ENCODE results near the gene UBA1.
A peak's percentile ranks its signal among the peaks of the same experiment; 100 is the strongest.

The UBA1 gene

DNA sequence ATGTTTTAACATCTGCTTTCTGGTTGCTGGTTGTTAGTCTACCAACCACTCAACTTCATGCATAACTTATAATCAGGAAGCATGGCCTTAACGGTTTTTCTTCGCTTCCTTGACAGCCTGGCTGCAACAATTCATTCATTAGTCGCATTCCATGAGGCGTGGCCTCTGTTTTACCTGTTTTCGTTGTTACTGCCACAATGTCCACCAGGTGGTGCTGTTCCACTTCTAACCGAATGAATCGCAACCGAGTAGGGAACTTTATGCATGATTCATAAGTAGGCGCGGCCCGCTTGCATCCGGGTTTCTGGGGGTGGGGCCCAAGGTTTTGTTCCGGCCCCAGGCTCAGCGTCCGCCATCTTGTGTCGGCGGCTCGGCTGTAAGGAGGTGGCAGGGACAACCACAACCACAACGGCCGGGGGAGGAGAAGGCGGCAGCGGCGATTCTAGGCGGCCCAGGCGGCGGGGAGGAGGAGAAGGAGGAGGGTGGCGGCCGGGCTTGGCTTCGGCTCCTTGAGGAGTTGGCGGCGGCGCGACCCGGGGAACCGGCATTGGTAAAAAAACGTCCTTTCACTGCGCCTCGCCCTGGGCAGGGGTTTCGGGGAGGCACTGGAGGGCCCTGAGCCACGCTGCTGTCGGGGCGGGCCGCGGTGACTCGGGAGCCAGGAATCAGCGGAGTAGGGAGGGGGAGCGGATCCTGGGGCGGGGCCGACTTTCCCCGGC, at the start of gene UBA1:
Gene UBA1, plus strand, starts transcription at position 355 of the 719 bp plus-strand sequence. CDS start 4,974 bp downstream, outside the sequence.
- DNase-seq: peak; percentile 85

DNA sequence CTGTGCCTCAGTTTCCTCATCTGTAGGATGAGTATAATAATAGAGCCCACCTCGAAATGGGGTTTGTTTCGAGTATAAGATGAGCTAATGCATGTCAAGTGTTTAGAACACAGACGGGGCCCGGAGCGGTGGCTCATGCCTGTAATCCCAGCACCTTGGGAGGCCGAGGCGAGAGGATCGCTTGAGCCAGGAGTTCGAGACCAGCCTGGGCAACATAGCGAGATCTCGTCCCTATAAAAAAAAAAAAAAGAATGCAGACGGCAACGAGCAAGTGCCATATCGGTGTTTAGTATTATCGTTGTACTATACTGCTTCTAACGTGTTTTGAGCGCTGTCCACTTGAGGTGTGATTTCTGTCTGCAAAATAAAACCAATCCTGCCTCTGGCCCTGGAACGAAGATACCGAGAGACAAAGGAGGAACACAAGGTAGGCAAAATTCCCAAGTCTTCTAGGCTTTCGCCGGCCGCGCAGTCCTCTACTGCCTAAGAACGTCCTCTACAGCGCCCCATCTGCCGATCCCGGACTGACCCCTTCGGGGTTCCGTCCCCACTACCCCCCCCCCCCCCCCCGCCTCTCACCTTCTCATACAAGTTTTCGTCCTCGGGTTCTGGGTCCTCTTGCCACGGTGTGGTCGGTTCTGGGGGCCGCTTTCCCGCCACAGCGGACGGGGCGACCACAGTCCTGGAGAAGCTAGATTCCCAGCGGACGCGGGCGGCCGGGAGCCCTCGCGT, 49.6 kb upstream of the UBA1 start:
- DNase-seq: no peak

- DNase-seq: peak; percentile 84
These were observed 48.8 kb upstream of the UBA1 start, which contains the start of the genes NDUFB11 and RBM10 for GRCh38 chrX:47144626-47145394. NDUFB11 (minus strand) TSS chrX:47144702; CDS start chrX:47144679, 23 bp downstream. RBM10 (plus strand) TSS chrX:47145221; CDS start chrX:47147482, 2,261 bp downstream.

DNA sequence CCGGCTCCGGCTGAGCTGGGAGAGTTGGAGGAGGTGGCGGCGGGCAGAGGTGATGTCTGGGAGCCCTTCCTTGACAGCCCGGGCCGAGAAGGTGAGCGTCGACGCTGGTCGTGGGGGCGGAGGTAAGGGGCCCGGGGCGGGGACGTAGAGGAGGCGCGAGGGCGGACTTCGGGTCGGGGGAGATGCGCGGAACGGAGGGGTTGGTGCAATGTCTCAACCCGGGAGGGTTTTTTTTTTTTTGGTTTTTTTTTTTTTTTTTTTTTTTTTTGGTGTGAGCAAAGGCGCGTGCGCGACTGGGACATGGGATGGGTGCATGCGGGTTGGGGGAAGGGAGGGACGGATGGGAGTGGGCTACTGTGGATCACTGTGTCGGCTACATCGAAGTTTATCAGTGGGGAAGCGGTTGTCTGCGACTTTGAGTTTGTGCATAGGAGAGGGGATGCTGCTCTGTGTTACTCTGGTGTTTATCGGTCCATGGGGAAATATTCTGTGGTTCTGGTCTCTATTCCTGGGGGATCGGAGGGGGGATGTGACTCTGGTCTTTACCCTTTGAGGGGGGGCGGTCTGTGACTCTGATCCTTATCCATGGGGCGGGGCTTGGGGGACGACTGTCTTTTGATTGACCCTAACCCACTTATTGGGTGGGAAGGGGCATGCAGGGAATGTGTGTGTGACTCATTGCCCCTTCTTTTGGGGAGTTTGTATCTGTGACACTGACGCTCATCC, 48.1 kb upstream of the UBA1 start:
- DNase-seq: no peak

- no peak for DNase-seq
These were observed 47.3 kb upstream of the UBA1 start for GRCh38 chrX:47146121-47146935.

- DNase-seq: no peak
These were observed 46.4 kb upstream of the UBA1 start for GRCh38 chrX:47146936-47147859.

DNA sequence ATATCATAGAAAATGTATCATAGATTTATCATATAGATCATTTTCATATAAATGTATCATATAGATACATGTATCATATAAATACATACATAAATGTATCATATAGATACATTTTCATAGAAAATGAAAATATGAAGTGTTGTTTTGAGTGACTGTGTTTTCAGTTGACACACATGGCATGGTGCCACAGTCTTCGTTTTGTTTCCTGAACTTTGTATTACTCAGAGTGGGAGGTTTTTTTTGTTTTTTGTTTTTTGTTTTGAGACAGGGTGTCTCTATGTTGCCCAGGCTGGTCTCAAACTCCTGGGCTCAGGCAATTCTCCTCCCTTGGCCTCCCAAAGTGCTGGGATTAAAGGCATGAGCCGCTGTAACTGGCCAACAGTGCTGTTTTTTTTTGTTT, 44.7 kb upstream of the UBA1 start:
- peak; percentile 14 for DNase-seq

GRCh38 chrX:47151435-47151834, 42.2 kb upstream of the UBA1 start:
- DNase-seq: no peak

DNA sequence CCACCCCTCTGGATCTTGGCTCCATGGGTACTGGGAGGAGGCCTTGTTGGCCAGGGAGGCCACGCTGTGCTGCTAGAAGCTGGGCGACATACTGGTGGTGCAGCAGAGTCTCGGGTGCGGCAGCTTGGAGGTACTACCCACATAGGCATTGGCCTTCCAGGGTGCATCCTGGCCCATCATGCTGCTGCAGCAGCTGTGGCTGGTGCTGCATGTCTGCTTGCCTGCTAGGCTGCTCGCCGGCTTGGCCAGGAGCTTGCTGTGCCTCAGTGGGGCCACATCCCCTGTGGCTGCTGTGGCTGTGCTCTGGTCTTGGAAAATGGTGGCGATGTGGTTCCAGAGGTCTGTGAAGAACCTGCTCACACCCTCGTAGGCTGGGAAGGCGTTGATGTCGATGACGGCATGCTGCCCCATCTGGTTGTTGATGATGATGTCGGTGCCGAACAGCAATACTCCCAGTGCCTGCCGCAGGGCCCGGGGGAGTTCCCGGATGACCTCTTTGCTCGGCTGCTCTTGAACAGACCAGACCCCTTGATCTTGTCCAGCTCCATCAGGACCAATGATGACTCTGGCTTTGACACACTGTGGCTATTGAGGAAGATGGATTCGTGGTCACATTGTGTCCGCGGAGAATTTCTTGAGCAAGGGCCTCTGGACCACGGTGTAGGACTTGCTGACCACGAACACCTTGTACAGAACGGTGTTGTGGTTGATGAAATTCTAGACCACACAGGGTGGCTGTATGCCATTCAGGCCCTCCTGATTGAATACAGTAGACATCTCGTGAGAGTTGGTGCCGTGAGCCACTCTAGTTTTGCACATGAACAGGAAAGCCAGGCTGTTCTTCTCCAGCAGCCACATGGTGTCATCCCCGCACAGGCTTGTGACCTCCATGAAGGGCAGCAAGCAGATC, 36.8 kb upstream of the UBA1 start:
- DNase-seq: no peak

- no peak for DNase-seq
These were observed 35.5 kb upstream of the UBA1 start for GRCh38 chrX:47158131-47158530.

DNA sequence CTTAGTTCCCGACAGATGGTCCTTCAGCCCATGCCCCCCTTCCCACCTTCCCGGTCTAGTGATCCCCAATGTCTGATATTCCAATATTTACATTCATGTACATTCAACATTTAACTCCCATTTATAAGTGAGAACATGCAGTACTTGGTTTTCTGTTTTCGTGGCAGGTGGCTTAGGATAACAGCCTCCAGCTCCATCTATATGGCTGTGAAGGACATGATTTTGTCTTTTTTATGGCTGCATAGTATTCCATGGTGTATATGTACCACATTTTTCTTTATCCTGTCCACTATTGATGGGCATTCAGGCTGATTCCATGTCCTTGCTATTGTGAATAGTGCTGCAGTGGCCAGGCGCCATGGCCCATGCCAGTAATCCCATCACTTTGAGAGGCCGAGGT, 34.8 kb upstream of the UBA1 start:
- DNase-seq: no peak

DNA sequence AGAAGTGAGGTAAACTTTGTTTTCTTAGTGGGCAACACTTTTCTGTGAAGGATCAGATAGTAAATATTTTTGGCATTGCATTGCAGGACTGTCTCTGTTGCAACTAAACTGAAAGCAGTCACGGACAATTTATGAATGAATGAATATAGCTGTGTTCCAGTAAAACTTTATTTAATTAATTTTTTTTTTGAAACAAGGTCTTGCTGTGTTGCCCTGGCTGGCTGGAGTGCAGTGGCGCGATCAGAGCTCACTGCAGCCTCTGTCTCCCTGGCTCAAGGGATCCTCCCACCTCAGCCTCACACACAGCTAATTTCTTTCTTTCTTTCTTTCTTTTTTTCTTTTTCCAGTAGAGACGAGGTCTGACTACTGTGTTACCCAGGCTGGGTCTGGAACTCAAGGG, 32.8 kb upstream of the UBA1 start:
- no peak for DNase-seq

- no peak for DNase-seq
These were observed 30.6 kb upstream of the UBA1 start for GRCh38 chrX:47162927-47163583.

GRCh38 chrX:47164420-47164819, 29.2 kb upstream of the UBA1 start:
- DNase-seq: no peak

DNA sequence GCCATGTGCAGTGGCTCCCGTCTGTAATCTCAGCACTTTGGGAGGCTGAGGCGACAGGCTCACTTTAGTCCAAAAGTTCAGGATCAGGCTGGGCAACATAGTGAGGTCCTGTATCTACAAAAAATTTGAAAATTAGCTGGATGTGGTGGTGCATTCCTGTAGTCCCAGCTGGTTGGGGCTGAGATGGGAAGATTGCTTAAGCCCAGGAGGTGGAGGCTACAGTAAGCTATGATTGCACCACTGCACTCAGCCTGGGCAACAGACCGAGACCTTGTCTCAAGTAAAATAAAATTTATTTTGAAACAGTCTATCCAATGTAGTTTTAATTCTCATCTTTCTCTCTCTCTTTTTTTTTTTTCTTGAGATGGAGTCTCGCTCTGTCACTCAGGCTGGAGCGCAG, 27.5 kb upstream of the UBA1 start:
- no peak for DNase-seq

GRCh38 chrX:47168495-47169073, 25.0 kb upstream of the UBA1 start:
- DNase-seq: no peak

DNA sequence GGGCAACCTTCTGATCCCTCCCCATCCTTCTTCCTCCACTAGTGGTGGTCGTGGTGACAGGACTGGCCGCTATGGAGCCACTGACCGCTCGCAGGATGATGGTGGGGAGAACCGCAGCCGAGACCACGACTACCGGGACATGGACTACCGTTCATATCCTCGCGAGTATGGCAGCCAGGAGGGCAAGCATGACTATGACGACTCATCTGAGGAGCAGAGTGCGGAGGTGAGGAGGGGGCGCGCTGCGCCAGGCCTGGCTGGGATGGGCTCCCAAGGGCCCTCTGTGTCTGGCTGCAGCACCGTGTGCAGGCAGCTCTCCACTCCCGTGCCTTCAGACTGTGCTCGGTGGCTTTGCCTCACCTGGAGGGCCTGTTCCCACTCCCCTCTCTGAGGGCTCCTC, 24.4 kb upstream of the UBA1 start:
- no peak for DNase-seq

GRCh38 chrX:47169726-47170515, 23.7 kb upstream of the UBA1 start:
- no peak for DNase-seq

Data from stimulated activated CD4-positive, alpha-beta T cell treated with anti-CD3 and anti-CD28 coated beads, Interleukin-4, amount 100 ng/mL, for 1 hour (primary cell).